ENCODE measurements around the gene STK38L. TPM values are rescaled to one million over a fixed set of nuclear protein-coding genes. Genes with fewer than 3 reads are reported as not detected.
"Not testable (repeated sequence)": the region's sequence is repeated elsewhere in the genome, so short reads cannot be mapped to it uniquely, and the experiment has no call there.

The STK38L gene
- total and polyA plus RNA-seq, 4 donors: 54.6 to 414 (median 156) TPM

GRCh38 chr12:27220055-27220987 is 23.8 kb upstream of the STK38L start:
- DNase-seq: no peak
- no peak for ATAC-seq (ENCODE audit: low FRiP score)
- Histone ChIP-seq H3K4me1 (ENCODE audit: control insufficient read depth in 1 of 2, insufficient read depth in 2 of 2, low read length in 2 of 2) (no peaks in the 10 kb centered on the region), H3K27me3 (ENCODE audit: control insufficient read depth in 1 of 2, insufficient read depth in 2 of 2, low read length in 1 of 2) (no peaks in the 10 kb centered on the region), H3K36me3 (ENCODE audit: control insufficient read depth in 1 of 2, insufficient read depth in 2 of 2, low read length in 1 of 2) (peaks cover 0 to 1% of the 10 kb centered on the region in 2 donors), H3K27ac (ENCODE audit: low read depth in 1 of 2, low read length in 2 of 2) (no peak overlapping the region), H3K9me3 (ENCODE audit: control insufficient read depth, low read length) (no peaks in the 10 kb centered on the region), H3K4me3 (ENCODE audit: low read length in 2 of 2) (no peak overlapping the region)
- WGBS, 2 donors: 40 to 47% methylated on average over 4 of the region's 4 CpGs
- intact Hi-C loops (cut with DNase I): no loop called here

- intact Hi-C loops (cut with DNase I): no loop called here
- peaks cover 0 to 1% of the 10 kb centered on the region in 2 donors for H3K36me3 ChIP-seq (ENCODE audit: control insufficient read depth in 1 of 2, insufficient read depth in 2 of 2, low read length in 1 of 2)
- 97% methylated on average over 4 of the region's 4 CpGs for WGBS, 2 donors
- H3K9me3 ChIP-seq (ENCODE audit: control insufficient read depth, low read length): no peaks in the 10 kb centered on the region
- no peak overlapping the region for H3K4me3 ChIP-seq (ENCODE audit: low read length in 2 of 2)
- no peak for ATAC-seq (ENCODE audit: low FRiP score)
- H3K27me3 ChIP-seq (ENCODE audit: control insufficient read depth in 1 of 2, insufficient read depth in 2 of 2, low read length in 1 of 2): no peaks in the 10 kb centered on the region
- no peaks in the 10 kb centered on the region for H3K4me1 ChIP-seq (ENCODE audit: control insufficient read depth in 1 of 2, insufficient read depth in 2 of 2, low read length in 2 of 2)
- no peak for DNase-seq
- H3K27ac ChIP-seq (ENCODE audit: low read depth in 1 of 2, low read length in 2 of 2): no peak overlapping the region
Observed at GRCh38 chr12:27220988-27221345, 23.1 kb upstream of the STK38L start.

- ATAC-seq (ENCODE audit: low FRiP score) (no peak), DNase-seq (no peak)
- peaks cover 0 to 1% of the 10 kb centered on the region in 2 donors for H3K36me3 ChIP-seq (ENCODE audit: control insufficient read depth in 1 of 2, insufficient read depth in 2 of 2, low read length in 1 of 2)
- H3K27ac ChIP-seq (ENCODE audit: low read depth in 1 of 2, low read length in 2 of 2): no peak overlapping the region
- H3K4me1 ChIP-seq (ENCODE audit: control insufficient read depth in 1 of 2, insufficient read depth in 2 of 2, low read length in 2 of 2): no peaks in the 10 kb centered on the region
- H3K4me3 ChIP-seq (ENCODE audit: low read length in 2 of 2): no peak overlapping the region
- WGBS, 2 donors: 95 to 97% methylated on average over 7 of the region's 7 CpGs
- no peaks in the 10 kb centered on the region for H3K9me3 ChIP-seq (ENCODE audit: control insufficient read depth, low read length)
- H3K27me3 ChIP-seq (ENCODE audit: control insufficient read depth in 1 of 2, insufficient read depth in 2 of 2, low read length in 1 of 2): no peaks in the 10 kb centered on the region
- intact Hi-C loops (cut with DNase I): no loop called here
Observed at GRCh38 chr12:27221625-27222387, 22.3 kb upstream of the STK38L start.

- Histone ChIP-seq H3K27me3 (ENCODE audit: control insufficient read depth in 1 of 2, insufficient read depth in 2 of 2, low read length in 1 of 2) (no peaks in the 10 kb centered on the region), H3K36me3 (ENCODE audit: control insufficient read depth in 1 of 2, insufficient read depth in 2 of 2, low read length in 1 of 2) (no peaks in the 10 kb centered on the region), H3K4me1 (ENCODE audit: control insufficient read depth in 1 of 2, insufficient read depth in 2 of 2, low read length in 2 of 2) (no peaks in the 10 kb centered on the region), H3K4me3 (ENCODE audit: low read length in 2 of 2) (no peak overlapping the region), H3K9me3 (ENCODE audit: control insufficient read depth, low read length) (no peaks in the 10 kb centered on the region), H3K27ac (ENCODE audit: low read depth in 1 of 2, low read length in 2 of 2) (no peak overlapping the region)
- intact Hi-C loops (cut with DNase I): no loop called here
- DNase-seq: no peak
- WGBS, 2 donors: 42 to 44% methylated on average over 5 of the region's 5 CpGs
- ATAC-seq (ENCODE audit: low FRiP score): no peak
Observed at GRCh38 chr12:27226407-27226929, 17.6 kb upstream of the STK38L start.

- WGBS, 2 donors: 84 to 87% methylated on average over 1 of the region's 1 CpG
- ATAC-seq (ENCODE audit: low FRiP score) (no peak), DNase-seq (no peak)
- no peak overlapping the region for H3K4me3 ChIP-seq (ENCODE audit: low read length in 2 of 2)
- intact Hi-C loops (cut with DNase I): no loop called here
- H3K9me3 ChIP-seq (ENCODE audit: control insufficient read depth, low read length): no peaks in the 10 kb centered on the region
- H3K27ac ChIP-seq (ENCODE audit: low read depth in 1 of 2, low read length in 2 of 2): no peak overlapping the region
- peaks cover 0 to 2% of the 10 kb centered on the region in 2 donors for H3K4me1 ChIP-seq (ENCODE audit: control insufficient read depth in 1 of 2, insufficient read depth in 2 of 2, low read length in 2 of 2)
- H3K27me3 ChIP-seq (ENCODE audit: control insufficient read depth in 1 of 2, insufficient read depth in 2 of 2, low read length in 1 of 2): no peaks in the 10 kb centered on the region
- no peaks in the 10 kb centered on the region for H3K36me3 ChIP-seq (ENCODE audit: control insufficient read depth in 1 of 2, insufficient read depth in 2 of 2, low read length in 1 of 2)
Observed at GRCh38 chr12:27229367-27229766, 14.7 kb upstream of the STK38L start.

- H3K4me1 ChIP-seq (ENCODE audit: control insufficient read depth in 1 of 2, insufficient read depth in 2 of 2, low read length in 2 of 2); H3K4me3 ChIP-seq (ENCODE audit: low read length in 2 of 2); H3K27me3 ChIP-seq (ENCODE audit: control insufficient read depth in 1 of 2, insufficient read depth in 2 of 2, low read length in 1 of 2); H3K36me3 ChIP-seq (ENCODE audit: control insufficient read depth in 1 of 2, insufficient read depth in 2 of 2, low read length in 1 of 2); ATAC-seq (ENCODE audit: low FRiP score); H3K9me3 ChIP-seq (ENCODE audit: control insufficient read depth, low read length); intact Hi-C loops (cut with DNase I); H3K27ac ChIP-seq (ENCODE audit: low read depth in 1 of 2, low read length in 2 of 2); DNase-seq: not testable (repeated sequence)
- WGBS, 2 donors: 56 to 59% methylated on average over 4 of the region's 4 CpGs
Observed at GRCh38 chr12:27231374-27231773, 12.7 kb upstream of the STK38L start.

- WGBS, 2 donors: 95 to 98% methylated on average over 4 of the region's 4 CpGs
Observed at GRCh38 chr12:27233814-27234213, 10.3 kb upstream of the STK38L start.

GRCh38 chr12:27236498-27236897 is 7.6 kb upstream of the STK38L start:
- WGBS, 2 donors: 93 to 96% methylated on average over 3 of the region's 3 CpGs
- ATAC-seq (ENCODE audit: low FRiP score) (no peak), DNase-seq (no peak)
- no peaks in the 10 kb centered on the region for H3K36me3 ChIP-seq (ENCODE audit: control insufficient read depth in 1 of 2, insufficient read depth in 2 of 2, low read length in 1 of 2)
- no peak overlapping the region for H3K4me3 ChIP-seq (ENCODE audit: low read length in 2 of 2)
- H3K4me1 ChIP-seq (ENCODE audit: control insufficient read depth in 1 of 2, insufficient read depth in 2 of 2, low read length in 2 of 2): peaks cover 0 to 2% of the 10 kb centered on the region in 2 donors
- H3K27me3 ChIP-seq (ENCODE audit: control insufficient read depth in 1 of 2, insufficient read depth in 2 of 2, low read length in 1 of 2): no peaks in the 10 kb centered on the region
- intact Hi-C loops (cut with DNase I): no loop called here
- no peak overlapping the region for H3K27ac ChIP-seq (ENCODE audit: low read depth in 1 of 2, low read length in 2 of 2)
- H3K9me3 ChIP-seq (ENCODE audit: control insufficient read depth, low read length): no peaks in the 10 kb centered on the region

More at GRCh38 chr12:27233814-27234213, 10.3 kb upstream of the STK38L start:
- Histone ChIP-seq H3K27me3 (ENCODE audit: control insufficient read depth in 1 of 2, insufficient read depth in 2 of 2, low read length in 1 of 2) (no peaks in the 10 kb centered on the region), H3K4me1 (ENCODE audit: control insufficient read depth in 1 of 2, insufficient read depth in 2 of 2, low read length in 2 of 2) (peaks cover 0 to 2% of the 10 kb centered on the region in 2 donors), H3K27ac (ENCODE audit: low read depth in 1 of 2, low read length in 2 of 2) (no peak overlapping the region), H3K36me3 (ENCODE audit: control insufficient read depth in 1 of 2, insufficient read depth in 2 of 2, low read length in 1 of 2) (no peaks in the 10 kb centered on the region), H3K4me3 (ENCODE audit: low read length in 2 of 2) (no peak overlapping the region), H3K9me3 (ENCODE audit: control insufficient read depth, low read length) (no peaks in the 10 kb centered on the region)
- no peak for DNase-seq
- ATAC-seq (ENCODE audit: low FRiP score): no peak
- intact Hi-C loops (cut with DNase I): no loop called here
